NCI-H2171 (cell line): Measurements from ENCODE around the gene TUBB8B.
"Not testable (repeated sequence)": the region's sequence is repeated elsewhere in the genome, so short reads cannot be mapped to it uniquely, and the experiment has no call there.

Experiments used
- DNase-seq: peaks from one replicate; lab custom pipeline; 2025; lab: John Stamatoyannopoulos, UW

Gene TUBB8B

GRCh38 chr18:12773-13172 is 36.6 kb downstream of the TUBB8B start:
- not testable (repeated sequence) for DNase-seq

- not testable (repeated sequence) for DNase-seq
These were observed 37.8 kb downstream of the TUBB8B start for GRCh38 chr18:11383-12274.

GRCh38 chr18:10624-11184 is 38.7 kb downstream of the TUBB8B start:
- not testable (repeated sequence) for DNase-seq

- not testable (repeated sequence) for DNase-seq
These were observed 39.5 kb downstream of the TUBB8B start for GRCh38 chr18:9937-10336.
